Thyroid gland (tissue), 4 donors: ENCODE data around the gene KCTD19. TPM values are rescaled to one million over a fixed set of nuclear protein-coding genes. Genes with fewer than 3 reads are reported as not detected.
A peak's percentile ranks its signal among the peaks of the same experiment; 100 is the strongest.

ENCODE experiments used
- DNase-seq, 2 donors: peaks; one replicate each; pipeline ENCODE4 v3.0.0-alpha.2; 2019
- H3K27ac ChIP-seq, 3 donors: fragments of 200-600 bp; sonication (generic); 1 replicate in 2 of 3; 2 replicates in 1 of 3; pipeline ENCODE4 v1.5.1; 2016 to 2019; ENCODE audit warnings: mild to moderate bottlenecking in 1 of 3, moderate library complexity in 1 of 3
- H3K27me3 ChIP-seq: fragments of 200-600 bp; sonication (generic); one replicate; pipeline ENCODE4 v1.5.1; 2019
- H3K36me3 ChIP-seq, 2 donors: fragments of 200-600 bp; sonication (generic); one replicate each; pipeline ENCODE4 v1.5.1; 2016 to 2019
- H3K4me1 ChIP-seq, 2 donors: fragments of 200-600 bp; sonication (generic); one replicate each; pipeline ENCODE4 v1.5.1; 2017 to 2019
- H3K4me3 ChIP-seq, 3 donors: fragments of 200-600 bp; sonication (generic); replicated peaks in 1 of 3; 1 replicate in 2 of 3; 2 replicates in 1 of 3; pipeline ENCODE4 v1.5.1; 2016; ENCODE audit warnings: mild to moderate bottlenecking in 1 of 3
- H3K9me3 ChIP-seq: fragments of 200-600 bp; sonication (generic); one replicate; pipeline ENCODE4 v1.5.1; 2017
- CTCF ChIP-seq, 6 experiments: fragments of 200-600 bp in 3 of 6; fragments of 450-650 bp in 3 of 6; sonication (generic) in 3 of 6; IDR thresholded peaks; one replicate each; pipeline ENCODE4 v1.5.1; 2016 to 2019; ENCODE audit warnings: antibody characterized with exemption in 6 of 6, mild to moderate bottlenecking in 2 of 6, inconsistent platforms in 1 of 6, moderate library complexity in 1 of 6
- POLR2A ChIP-seq, 2 donors: fragments of 450-650 bp; IDR thresholded peaks; one replicate each; pipeline ENCODE4 v1.6.1; 2017; ENCODE audit warnings: antibody characterized with exemption in 2 of 2, mild to moderate bottlenecking in 2 of 2, moderate library complexity in 1 of 2
- WGBS, 2 donors: methylation state at CpG; one replicate each; pipeline ENCODE4 v1.1.5; 2017; 5-methylcytosine and 5-hydroxymethylcytosine counted together
- intact Hi-C: fragments of 100-400 bp; cut with DNase I; formaldehyde crosslinking; loops from one replicate; pipeline ENCODE4 v1.15.1; 2023
- total RNA-seq, 4 donors: library from RNA; depleted of rRNA; stranded (reverse); fragments of >200 nt; gene quantifications; one replicate each; pipeline ENCODE4 v1.2.3, GENCODE V29; 2016

KCTD19 gene
- total RNA-seq, 4 donors from 2014 or later, result 2.6 TPM; not detected in 3

DNA sequence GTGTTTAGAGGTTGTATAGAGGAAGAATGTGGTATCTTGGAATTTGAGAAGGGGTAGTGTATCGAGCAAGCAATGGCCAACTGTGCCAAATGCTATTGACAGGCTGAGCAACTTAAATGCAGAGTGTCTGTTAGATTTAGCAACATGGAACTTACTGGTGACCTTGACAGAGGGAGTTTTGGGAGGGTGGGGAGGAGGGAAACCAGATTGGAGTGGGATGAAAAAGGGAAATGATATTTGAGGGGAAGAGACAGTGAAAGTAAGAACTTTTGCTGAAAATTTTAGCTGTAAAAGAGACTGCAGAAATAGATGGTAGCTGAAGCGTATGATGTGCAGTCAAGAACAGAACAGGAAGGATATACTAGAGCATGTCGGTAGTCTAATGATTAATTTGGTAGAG is 1.2 kb upstream of the KCTD19 start:
- Histone ChIP-seq H3K4me1 (peaks cover 0 to 12% of the 10 kb centered on the region in 2 donors), H3K4me3 (no peak overlapping the region), H3K27me3 (no peaks in the 10 kb centered on the region), H3K9me3 (no peaks in the 10 kb centered on the region), H3K27ac (no peak overlapping the region), H3K36me3 (no peaks in the 10 kb centered on the region)
- 62 to 72% methylated on average over 3 of the region's 3 CpGs for WGBS, 2 donors
- no peak for DNase-seq
- intact Hi-C loops, result no loop called here
- TF ChIP-seq CTCF (IDR thresholded peaks at IDR 0.05), result no peak

DNA sequence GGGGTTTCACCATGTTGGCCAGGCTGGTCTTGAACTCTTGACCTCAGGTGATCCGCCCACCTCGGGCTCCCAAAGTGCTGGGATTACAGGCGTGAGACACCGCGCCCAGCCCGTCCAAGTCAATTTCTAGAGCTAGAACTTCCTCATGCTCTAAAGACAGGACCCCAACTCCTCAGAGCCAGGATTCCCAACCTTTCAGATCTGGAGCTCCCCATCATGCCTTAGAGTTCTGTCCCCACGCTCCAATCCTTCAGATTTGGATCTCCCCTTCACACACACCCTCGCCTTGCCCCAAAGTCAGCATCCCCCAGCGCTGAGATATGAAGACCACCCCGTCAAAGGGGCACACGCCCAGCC is 448 bp downstream of the KCTD19 start:
- peaks cover 0 to 12% of the 10 kb centered on the region in 2 donors for H3K4me1 ChIP-seq
- H3K27ac ChIP-seq, result no peak overlapping the region
- DNase-seq, result no peak
- H3K27me3 ChIP-seq, result no peaks in the 10 kb centered on the region
- TF ChIP-seq POLR2A (IDR thresholded peaks at IDR 0.05), result no peak
- intact Hi-C loops, result no loop called here
- H3K4me3 ChIP-seq, result peak overlapping the region in 2 of 3 donors; percentile 33 to 44
- no peaks in the 10 kb centered on the region for H3K9me3 ChIP-seq
- 37 to 40% methylated on average over 10 to 11 of the region's 11 CpGs for WGBS, 2 donors
- H3K36me3 ChIP-seq, result no peaks in the 10 kb centered on the region

DNA sequence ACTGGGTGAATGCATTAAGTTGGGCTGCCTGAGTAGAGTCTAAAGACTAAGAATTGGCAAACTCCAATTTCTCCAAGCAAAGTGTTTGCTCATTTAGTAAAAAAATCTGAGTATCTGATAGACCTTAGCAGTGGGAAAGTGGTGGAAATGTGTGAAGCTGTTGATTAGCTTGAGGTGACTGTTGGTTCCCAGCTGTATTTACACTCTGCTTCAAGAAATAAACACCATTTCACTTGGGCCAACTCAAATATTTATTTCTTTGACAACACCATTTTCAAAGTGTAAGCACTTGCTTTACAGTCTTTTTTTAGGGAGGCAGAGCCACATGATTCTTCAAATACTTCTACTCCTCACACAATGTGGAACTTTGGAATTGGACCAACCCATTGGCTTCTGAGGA is 8.7 kb downstream of the KCTD19 start:
- no peak overlapping the region for H3K4me3 ChIP-seq
- no peak for TF ChIP-seq POLR2A (IDR thresholded peaks at IDR 0.05)
- no peak for TF ChIP-seq CTCF (IDR thresholded peaks at IDR 0.05)
- H3K27me3 ChIP-seq, result no peaks in the 10 kb centered on the region
- H3K9me3 ChIP-seq, result no peaks in the 10 kb centered on the region
- no peaks in the 10 kb centered on the region for H3K4me1 ChIP-seq
- no peak overlapping the region for H3K27ac ChIP-seq
- intact Hi-C loops, result no loop called here
- H3K36me3 ChIP-seq, result no peaks in the 10 kb centered on the region
- DNase-seq, result no peak

- intact Hi-C loops, result no loop called here
- H3K36me3 ChIP-seq, result no peaks in the 10 kb centered on the region
- H3K27me3 ChIP-seq, result no peaks in the 10 kb centered on the region
- TF ChIP-seq POLR2A (IDR thresholded peaks at IDR 0.05) (no peak), CTCF (IDR thresholded peaks at IDR 0.05) (no peak)
- DNase-seq, result no peak
- no peaks in the 10 kb centered on the region for H3K9me3 ChIP-seq
- H3K4me1 ChIP-seq, result peaks cover 0 to 3% of the 10 kb centered on the region in 2 donors
- H3K4me3 ChIP-seq, result no peak overlapping the region
- no peak overlapping the region for H3K27ac ChIP-seq
These were observed 13.8 kb downstream of the KCTD19 start for GRCh38 chr16:67312719-67313118.

GRCh38 chr16:67311607-67312488 is 14.7 kb downstream of the KCTD19 start:
- Histone ChIP-seq H3K4me3 (no peak overlapping the region), H3K27ac (no peak overlapping the region), H3K27me3 (no peaks in the 10 kb centered on the region), H3K36me3 (no peaks in the 10 kb centered on the region), H3K4me1 (peaks cover 0 to 3% of the 10 kb centered on the region in 2 donors), H3K9me3 (no peaks in the 10 kb centered on the region)
- TF ChIP-seq CTCF (IDR thresholded peaks at IDR 0.05) (no peak), POLR2A (IDR thresholded peaks at IDR 0.05) (no peak)
- WGBS, 2 donors, result 37 to 50% methylated on average over 5 of the region's 5 CpGs
- no peak for DNase-seq
- intact Hi-C loops, result no loop called here
